Glutamatergic neuron (in vitro differentiated cells): ENCODE results near the gene NBAS. TPM values are rescaled to one million over a fixed set of nuclear protein-coding genes. Genes with fewer than 3 reads are reported as not detected.
A peak's percentile ranks its signal among the peaks of the same experiment; 100 is the strongest.

Source experiments
- DNase-seq: peaks from one replicate; pipeline ENCODE4 v3.0.0; 2022
- H3K27ac Mint-ChIP-seq: one replicate; pipeline ENCODE4 v1.8.0; 2020; ENCODE audit warnings: mild to moderate bottlenecking, mixed read lengths, inconsistent platforms; ENCODE audit not compliant: unreplicated experiment
- H3K27me3 Mint-ChIP-seq: one replicate; pipeline ENCODE4 v1.8.0; 2020; ENCODE audit warnings: mild to moderate bottlenecking, moderate library complexity, mixed read lengths, inconsistent platforms; ENCODE audit not compliant: unreplicated experiment
- H3K36me3 Mint-ChIP-seq: one replicate; pipeline ENCODE4 v1.8.0; 2020; ENCODE audit warnings: mild to moderate bottlenecking, mixed read lengths, inconsistent platforms; ENCODE audit not compliant: unreplicated experiment
- H3K4me1 Mint-ChIP-seq: one replicate; pipeline ENCODE4 v1.8.0; 2020; ENCODE audit warnings: mild to moderate bottlenecking, low read depth, mixed read lengths, inconsistent platforms; ENCODE audit not compliant: unreplicated experiment
- H3K4me3 Mint-ChIP-seq: one replicate; pipeline ENCODE4 v1.8.0; 2020; ENCODE audit warnings: mild to moderate bottlenecking, mixed read lengths, inconsistent platforms; ENCODE audit not compliant: unreplicated experiment
- H3K9me3 Mint-ChIP-seq: one replicate; pipeline ENCODE4 v1.8.0; 2020; ENCODE audit warnings: mild to moderate bottlenecking, moderate library complexity, mixed read lengths, inconsistent platforms; ENCODE audit not compliant: unreplicated experiment
- total RNA-seq: library from RNA; stranded (reverse); fragmentation: NEBNext Ultra II Directional; extraction: Animal tissue kit (Norgen Biotek cat#: 25700); gene quantifications from one replicate; pipeline ENCODE4 v1.2.1, GENCODE V29; 2021; ENCODE audit not compliant: unreplicated experiment
- TF ChIP-seq, protein P1 (sequence below): fragments of 200-600 bp; sonication (generic); IDR thresholded peaks from one replicate; pipeline ENCODE4 v1.5.0; 2021; ENCODE audit not compliant: partially characterized antibody, unreplicated experiment

Gene NBAS
- total RNA-seq, 1 donor from 2014 or later, result 46.1 TPM

DNA sequence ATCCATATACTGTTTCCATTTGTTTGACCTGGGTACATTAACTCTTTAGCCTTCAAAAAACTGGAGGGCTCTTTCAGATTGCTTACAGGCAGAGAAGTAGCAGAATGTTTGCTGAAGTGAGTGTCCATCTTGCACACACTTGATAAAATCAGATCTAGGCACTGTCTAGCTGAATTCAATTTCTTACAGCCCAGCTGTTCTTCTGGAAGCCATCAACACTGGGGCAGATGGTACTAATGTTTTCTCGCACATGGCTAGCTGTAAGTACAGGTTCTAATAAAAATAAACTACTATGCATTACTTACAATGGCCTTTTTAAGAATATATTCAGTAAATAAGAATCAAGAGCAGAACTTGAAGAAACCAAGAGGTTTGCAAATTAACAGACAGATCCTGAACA is 175.9 kb downstream of the NBAS start:
- Mint-ChIP-seq H3K4me1 (peaks cover 44% of the 10 kb centered on the region), H3K4me3 (peak overlapping the region; percentile 16), H3K36me3 (no peaks in the 10 kb centered on the region), H3K27me3 (no peaks in the 10 kb centered on the region), H3K27ac (peak overlapping the region; percentile 82), H3K9me3 (no peaks in the 10 kb centered on the region)
- TF ChIP-seq, protein P1, sequence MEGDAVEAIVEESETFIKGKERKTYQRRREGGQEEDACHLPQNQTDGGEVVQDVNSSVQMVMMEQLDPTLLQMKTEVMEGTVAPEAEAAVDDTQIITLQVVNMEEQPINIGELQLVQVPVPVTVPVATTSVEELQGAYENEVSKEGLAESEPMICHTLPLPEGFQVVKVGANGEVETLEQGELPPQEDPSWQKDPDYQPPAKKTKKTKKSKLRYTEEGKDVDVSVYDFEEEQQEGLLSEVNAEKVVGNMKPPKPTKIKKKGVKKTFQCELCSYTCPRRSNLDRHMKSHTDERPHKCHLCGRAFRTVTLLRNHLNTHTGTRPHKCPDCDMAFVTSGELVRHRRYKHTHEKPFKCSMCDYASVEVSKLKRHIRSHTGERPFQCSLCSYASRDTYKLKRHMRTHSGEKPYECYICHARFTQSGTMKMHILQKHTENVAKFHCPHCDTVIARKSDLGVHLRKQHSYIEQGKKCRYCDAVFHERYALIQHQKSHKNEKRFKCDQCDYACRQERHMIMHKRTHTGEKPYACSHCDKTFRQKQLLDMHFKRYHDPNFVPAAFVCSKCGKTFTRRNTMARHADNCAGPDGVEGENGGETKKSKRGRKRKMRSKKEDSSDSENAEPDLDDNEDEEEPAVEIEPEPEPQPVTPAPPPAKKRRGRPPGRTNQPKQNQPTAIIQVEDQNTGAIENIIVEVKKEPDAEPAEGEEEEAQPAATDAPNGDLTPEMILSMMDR, result no peak
- no peak for DNase-seq

GRCh38 chr2:15383695-15384350 is 177.3 kb downstream of the NBAS start:
- Mint-ChIP-seq H3K9me3 (no peaks in the 10 kb centered on the region), H3K4me1 (peaks cover 43% of the 10 kb centered on the region), H3K27me3 (no peaks in the 10 kb centered on the region), H3K27ac (peak overlapping the region; percentile 59), H3K4me3 (no peak overlapping the region), H3K36me3 (no peaks in the 10 kb centered on the region)
- TF ChIP-seq, protein P1, result no peak
- DNase-seq, result peak; percentile 16

GRCh38 chr2:15378148-15378908 is 182.8 kb downstream of the NBAS start:
- no peak for DNase-seq
- H3K4me1 Mint-ChIP-seq, result peaks cover 19% of the 10 kb centered on the region
- peak overlapping the region; percentile 15 for H3K27ac Mint-ChIP-seq
- TF ChIP-seq, protein P1, result no peak
- H3K27me3 Mint-ChIP-seq, result no peaks in the 10 kb centered on the region
- H3K4me3 Mint-ChIP-seq, result no peak overlapping the region
- H3K9me3 Mint-ChIP-seq, result no peaks in the 10 kb centered on the region
- no peaks in the 10 kb centered on the region for H3K36me3 Mint-ChIP-seq

DNA sequence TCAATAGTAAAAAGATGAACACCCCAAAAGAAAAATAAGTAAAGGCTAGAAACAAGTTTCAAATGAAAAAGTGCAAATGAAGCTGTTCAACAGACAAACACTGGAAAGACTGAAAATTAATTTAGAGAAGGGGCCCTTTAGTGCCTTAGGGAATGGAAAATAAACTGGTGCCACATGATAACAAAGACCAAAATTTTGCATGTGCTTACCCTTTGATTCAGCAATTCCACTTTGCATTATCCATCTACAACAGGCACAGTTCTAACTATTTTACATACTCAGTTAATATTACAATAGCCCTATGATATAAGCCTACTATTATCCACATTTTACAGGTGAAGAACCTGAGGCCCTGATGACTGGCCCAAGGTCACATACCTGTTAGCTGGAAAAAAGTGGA is 183.9 kb downstream of the NBAS start:
- H3K27me3 Mint-ChIP-seq, result no peaks in the 10 kb centered on the region
- no peak overlapping the region for H3K27ac Mint-ChIP-seq

More for the DNA sequence above, 183.9 kb downstream of the NBAS start:
- H3K36me3 Mint-ChIP-seq, result no peaks in the 10 kb centered on the region
- TF ChIP-seq, protein P1, result no peak
- no peak overlapping the region for H3K4me3 Mint-ChIP-seq
- peaks cover 20% of the 10 kb centered on the region for H3K4me1 Mint-ChIP-seq
- DNase-seq, result no peak
- H3K9me3 Mint-ChIP-seq, result no peaks in the 10 kb centered on the region
